Fibroblast of mammary gland (primary cell): ENCODE measurements around the gene FGD5.

Experiments
- DNase-seq: peaks from one replicate; pipeline ENCODE4 v3.0.0-alpha.2; 2010; ENCODE audit warnings: low read depth
- H3K4me3 ChIP-seq: 2 replicates; pipeline ENCODE4 v1.5.1; 2011; ENCODE audit warnings: low read depth, mild to moderate bottlenecking, low read length, moderate library complexity; ENCODE audit not compliant: control insufficient read depth
- TF ChIP-seq, protein P1 (sequence below): conservative IDR thresholded peaks from 2 replicates; pipeline ENCODE4 v1.5.1; 2011; ENCODE audit warnings: low read depth, low read length, inconsistent platforms; ENCODE audit not compliant: control insufficient read depth, insufficient read depth

FGD5 gene

DNA sequence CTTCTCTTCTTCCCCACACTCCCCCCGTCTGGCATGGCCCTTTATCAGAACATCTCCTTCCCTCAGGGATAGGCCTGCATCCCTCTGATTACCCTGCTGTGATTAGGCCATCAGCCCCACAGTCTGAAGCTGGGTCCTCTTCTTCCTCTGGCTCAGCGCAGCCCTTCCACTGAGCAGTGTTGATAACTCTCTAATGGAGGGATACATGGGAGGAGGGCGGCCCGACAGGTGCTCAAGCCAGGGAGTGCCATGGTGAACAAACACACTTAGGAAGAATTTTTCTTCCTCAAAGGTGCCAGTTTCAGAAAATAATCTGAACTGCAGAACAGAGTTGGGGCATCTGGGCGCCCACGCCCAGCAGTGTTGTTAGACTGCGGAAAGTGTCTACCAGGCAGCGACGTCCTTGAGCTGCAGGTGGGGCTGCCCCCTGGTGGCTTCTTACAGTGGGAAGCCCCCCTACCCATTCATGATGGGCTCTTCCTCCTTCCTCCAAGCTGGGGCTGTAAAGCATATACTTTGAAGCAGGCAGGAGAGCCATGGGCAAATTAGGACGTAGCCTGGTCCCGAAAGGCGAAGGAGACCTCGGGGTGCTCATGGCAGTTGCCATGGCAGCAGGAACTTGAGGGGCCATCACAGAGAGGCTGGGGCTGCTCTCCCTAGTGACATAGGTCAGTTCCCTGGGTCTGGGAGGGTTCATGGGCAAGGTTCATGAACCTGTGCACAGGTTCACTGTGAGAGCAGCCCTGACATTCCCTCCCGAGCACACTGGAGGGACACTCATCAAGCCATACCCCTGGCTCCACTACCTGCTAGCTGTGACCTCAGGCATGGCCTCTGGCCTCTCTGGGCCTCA is 95.4 kb downstream of the FGD5 start:
- H3K4me3 ChIP-seq = no peak overlapping the region
- TF ChIP-seq, protein P1, sequence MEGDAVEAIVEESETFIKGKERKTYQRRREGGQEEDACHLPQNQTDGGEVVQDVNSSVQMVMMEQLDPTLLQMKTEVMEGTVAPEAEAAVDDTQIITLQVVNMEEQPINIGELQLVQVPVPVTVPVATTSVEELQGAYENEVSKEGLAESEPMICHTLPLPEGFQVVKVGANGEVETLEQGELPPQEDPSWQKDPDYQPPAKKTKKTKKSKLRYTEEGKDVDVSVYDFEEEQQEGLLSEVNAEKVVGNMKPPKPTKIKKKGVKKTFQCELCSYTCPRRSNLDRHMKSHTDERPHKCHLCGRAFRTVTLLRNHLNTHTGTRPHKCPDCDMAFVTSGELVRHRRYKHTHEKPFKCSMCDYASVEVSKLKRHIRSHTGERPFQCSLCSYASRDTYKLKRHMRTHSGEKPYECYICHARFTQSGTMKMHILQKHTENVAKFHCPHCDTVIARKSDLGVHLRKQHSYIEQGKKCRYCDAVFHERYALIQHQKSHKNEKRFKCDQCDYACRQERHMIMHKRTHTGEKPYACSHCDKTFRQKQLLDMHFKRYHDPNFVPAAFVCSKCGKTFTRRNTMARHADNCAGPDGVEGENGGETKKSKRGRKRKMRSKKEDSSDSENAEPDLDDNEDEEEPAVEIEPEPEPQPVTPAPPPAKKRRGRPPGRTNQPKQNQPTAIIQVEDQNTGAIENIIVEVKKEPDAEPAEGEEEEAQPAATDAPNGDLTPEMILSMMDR = no peak

DNA sequence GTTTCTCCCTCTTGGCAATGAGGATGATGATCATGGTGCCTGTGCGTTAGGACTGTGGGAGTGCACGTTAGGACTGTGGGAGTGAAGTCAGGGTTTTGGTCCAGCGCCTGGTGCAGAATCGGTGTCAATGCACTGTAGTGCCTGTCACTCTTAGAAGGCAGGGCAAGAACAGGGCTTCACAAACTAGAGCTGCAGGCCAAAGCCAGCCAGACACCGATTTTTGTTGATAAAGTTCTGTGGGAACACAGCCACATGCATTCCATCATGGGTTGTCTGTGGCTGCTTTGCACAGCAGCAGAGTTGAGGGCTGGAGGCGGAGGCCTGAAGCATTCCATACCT is 96.0 kb downstream of the FGD5 start:
- TF ChIP-seq, protein P1 = no peak
- no peak for DNase-seq
- H3K4me3 ChIP-seq = no peak overlapping the region

More for the DNA sequence above, 95.4 kb downstream of the FGD5 start:
- DNase-seq = no peak

DNA sequence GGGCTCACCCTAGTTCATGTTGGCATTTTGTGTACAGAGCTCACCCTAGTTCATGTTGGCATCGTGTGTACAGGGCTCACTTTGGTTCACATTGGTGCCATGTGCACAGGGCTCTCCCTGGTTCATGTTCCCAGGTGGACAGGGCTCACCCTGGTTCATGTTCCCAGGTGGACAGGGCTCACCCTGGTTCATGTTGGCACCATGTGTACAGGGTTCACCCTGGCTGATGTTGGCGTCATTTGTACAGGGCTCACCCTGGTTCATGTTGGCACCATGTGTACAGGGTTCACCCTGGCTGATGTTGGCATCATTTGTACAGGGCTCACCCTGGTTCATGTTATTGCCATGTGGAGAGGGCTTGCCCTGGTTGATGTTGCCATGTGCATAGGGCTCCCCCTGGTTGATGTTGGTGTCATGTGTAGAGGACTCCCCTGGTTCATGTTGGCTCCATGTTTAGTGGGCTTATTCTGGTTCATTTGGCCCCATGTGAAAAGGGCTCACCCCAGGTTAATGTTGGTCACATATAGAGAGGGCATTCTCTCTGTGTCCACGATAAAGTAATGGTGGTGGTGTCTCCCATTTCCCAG is 97.0 kb downstream of the FGD5 start:
- H3K4me3 ChIP-seq = no peak overlapping the region
- no peak for DNase-seq

DNA sequence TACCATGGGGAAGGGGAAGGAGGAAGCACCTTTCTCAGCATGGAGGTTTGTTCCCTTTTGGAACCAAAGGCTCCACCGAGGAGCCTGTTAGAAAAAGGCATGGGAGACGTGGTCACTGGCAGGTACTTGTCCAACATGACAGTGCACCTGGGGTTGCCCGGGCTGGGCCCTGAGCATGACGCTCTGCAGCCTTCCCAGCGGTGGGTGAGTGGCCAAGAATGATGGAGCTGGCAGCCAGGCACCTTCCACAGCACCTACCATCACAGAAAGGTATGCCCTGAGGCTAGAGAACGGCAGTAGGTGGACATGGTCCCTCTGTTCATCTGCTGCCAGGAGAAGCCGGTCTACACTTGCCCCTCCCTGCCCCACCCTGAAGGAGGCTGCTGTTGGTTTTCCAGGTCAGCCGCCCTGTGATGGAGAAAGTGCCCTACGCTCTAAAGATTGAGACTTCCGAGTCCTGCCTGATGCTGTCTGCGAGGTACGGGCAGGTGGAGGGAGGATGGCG is 99.6 kb downstream of the FGD5 start:
- DNase-seq = no peak
- TF ChIP-seq, protein P1 = no peak
- no peak overlapping the region for H3K4me3 ChIP-seq

More for the DNA sequence above, 97.0 kb downstream of the FGD5 start:
- TF ChIP-seq, protein P1 = no peak

DNA sequence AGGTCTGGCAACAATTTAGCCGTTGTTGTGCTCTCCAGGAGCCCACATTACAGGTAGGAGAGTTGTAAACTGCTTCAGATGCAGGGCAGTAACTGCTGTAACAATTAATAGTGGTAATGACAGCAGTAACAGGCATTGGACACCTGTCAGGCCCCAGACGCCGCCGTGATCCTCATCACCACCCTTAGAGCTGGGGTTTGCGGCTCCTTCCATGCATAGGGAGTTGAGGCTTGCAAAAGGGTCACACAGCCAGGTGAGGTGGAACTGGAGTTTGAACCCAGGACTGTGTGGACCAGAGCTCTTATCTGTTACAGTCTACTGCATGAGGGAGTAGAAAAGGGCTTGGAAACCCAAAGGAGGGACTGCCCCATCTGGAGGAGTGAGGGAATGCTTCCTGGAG is 101.8 kb downstream of the FGD5 start:
- DNase-seq = no peak
- H3K4me3 ChIP-seq = no peak overlapping the region
- TF ChIP-seq, protein P1 = no peak

DNA sequence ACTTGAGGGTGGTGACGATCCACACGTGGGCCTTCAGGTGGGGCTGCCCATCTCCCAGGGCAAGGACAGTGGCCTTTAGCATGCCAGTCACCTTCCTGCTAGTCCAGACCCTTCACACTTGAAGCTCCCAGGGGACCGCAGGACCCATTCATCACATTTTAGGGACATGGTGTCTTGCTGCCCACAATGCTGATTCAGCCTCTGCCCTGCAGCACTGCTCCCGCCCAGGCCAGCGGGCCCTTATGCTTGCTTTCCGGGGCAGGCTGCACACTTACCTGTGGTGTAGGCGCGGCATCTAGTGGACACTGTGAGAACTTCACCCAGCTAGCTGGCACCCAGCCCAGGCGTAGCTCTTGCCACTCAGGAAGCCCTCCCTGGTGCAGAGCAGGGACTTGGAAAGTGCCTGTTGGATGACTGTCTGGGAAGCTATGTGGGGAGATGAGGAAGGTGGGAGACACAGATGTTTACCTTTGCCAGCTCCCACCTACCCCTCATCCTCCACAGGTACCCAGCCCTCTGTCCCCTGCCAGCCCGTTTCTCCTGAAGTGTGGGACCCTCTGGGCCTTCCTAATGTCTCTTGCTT is 102.4 kb downstream of the FGD5 start:
- H3K4me3 ChIP-seq = no peak overlapping the region
- DNase-seq = peak; percentile 83
- TF ChIP-seq, protein P1 = peak; percentile 88
